ENCODE measurements around the gene ELN. TPM values are rescaled to one million over a fixed set of nuclear protein-coding genes. Genes with fewer than 3 reads are reported as not detected.

Gene ELN
- total RNA-seq, 1 experiment from 2014 or later: 0.26 TPM

DNA sequence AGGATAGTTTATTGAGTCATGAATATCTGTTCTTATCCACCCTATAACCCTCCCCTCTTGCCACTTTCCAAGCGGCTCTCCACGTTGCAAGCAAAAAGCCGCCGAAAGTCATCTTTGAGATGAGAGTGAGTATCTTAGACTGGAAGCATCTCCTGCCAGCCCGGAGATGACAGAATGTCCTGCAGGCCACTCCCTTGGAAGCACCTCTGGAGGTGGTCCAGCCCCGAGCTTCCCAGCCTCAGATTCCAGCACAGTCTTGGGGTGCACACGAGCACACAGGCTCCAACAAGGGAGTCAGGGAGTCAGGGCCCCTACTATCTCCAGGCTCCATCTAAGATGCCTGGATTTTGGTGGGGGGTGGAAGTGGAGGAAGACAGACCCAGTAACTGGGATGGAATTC lies 5.5 kb upstream of the ELN start:
- Histone ChIP-seq H3K4me1 (ENCODE audit: control insufficient read depth, insufficient read depth, low read length) (peaks cover 17% of the 10 kb centered on the region), H3K27me3 (ENCODE audit: control insufficient read depth, insufficient read depth, low read length) (no peaks in the 10 kb centered on the region), H3K4me3 (ENCODE audit: low read depth in 2 of 2, low read length in 2 of 2) (no peak overlapping the region), H3K27ac (ENCODE audit: low read length) (no peak overlapping the region), H3K9me3 (ENCODE audit: control insufficient read depth, insufficient read depth, low read depth, low read length) (no peaks in the 10 kb centered on the region), H3K36me3 (ENCODE audit: control insufficient read depth, insufficient read depth, low read length) (no peaks in the 10 kb centered on the region)
- no TSS peak for BruUV-seq (replicated peaks)
- in situ Hi-C loops (cut with HindIII; ENCODE audit: low pct_unique_long_range_greater_than_20kb, low sequenced_read_pairs) (no loop called here), intact Hi-C loops (cut with micrococcal nuclease; ENCODE audit: unreplicated experiment) (loop anchor here (10.0 kb wide), 1 partner anchor 128 kb away; no protein-coding TSS in a partner anchor)
- TF ChIP-seq SIN3A (IDR thresholded peaks at IDR 0.05; ENCODE audit: borderline replicate concordance, insufficient read depth, low read depth, low read length) (no peak), POLR2AphosphoS5 (IDR thresholded peaks at IDR 0.05; ENCODE audit: low read depth, low read length) (no peak), TCF7L2 (IDR thresholded peaks at IDR 0.05; ENCODE audit: low read depth, low read length) (no peak)
- TF ChIP-seq, protein P1, sequence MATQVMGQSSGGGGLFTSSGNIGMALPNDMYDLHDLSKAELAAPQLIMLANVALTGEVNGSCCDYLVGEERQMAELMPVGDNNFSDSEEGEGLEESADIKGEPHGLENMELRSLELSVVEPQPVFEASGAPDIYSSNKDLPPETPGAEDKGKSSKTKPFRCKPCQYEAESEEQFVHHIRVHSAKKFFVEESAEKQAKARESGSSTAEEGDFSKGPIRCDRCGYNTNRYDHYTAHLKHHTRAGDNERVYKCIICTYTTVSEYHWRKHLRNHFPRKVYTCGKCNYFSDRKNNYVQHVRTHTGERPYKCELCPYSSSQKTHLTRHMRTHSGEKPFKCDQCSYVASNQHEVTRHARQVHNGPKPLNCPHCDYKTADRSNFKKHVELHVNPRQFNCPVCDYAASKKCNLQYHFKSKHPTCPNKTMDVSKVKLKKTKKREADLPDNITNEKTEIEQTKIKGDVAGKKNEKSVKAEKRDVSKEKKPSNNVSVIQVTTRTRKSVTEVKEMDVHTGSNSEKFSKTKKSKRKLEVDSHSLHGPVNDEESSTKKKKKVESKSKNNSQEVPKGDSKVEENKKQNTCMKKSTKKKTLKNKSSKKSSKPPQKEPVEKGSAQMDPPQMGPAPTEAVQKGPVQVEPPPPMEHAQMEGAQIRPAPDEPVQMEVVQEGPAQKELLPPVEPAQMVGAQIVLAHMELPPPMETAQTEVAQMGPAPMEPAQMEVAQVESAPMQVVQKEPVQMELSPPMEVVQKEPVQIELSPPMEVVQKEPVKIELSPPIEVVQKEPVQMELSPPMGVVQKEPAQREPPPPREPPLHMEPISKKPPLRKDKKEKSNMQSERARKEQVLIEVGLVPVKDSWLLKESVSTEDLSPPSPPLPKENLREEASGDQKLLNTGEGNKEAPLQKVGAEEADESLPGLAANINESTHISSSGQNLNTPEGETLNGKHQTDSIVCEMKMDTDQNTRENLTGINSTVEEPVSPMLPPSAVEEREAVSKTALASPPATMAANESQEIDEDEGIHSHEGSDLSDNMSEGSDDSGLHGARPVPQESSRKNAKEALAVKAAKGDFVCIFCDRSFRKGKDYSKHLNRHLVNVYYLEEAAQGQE (IDR thresholded peaks at IDR 0.05; ENCODE audit: insufficient read depth in 1 of 2, low read depth in 2 of 2, low read length in 1 of 2): no peak
- no peak for DNase-seq (ENCODE audit: low read depth, low spot score)
- ChIA-PET CTCF (no interaction called here), POLR2A (interaction anchor here (0.5 to 0.6 kb wide), 3 partner anchors 54 to 190 kb away, joined by 5 to 9 read pairs (median 7); no protein-coding TSS in a partner anchor)
- no peak for ATAC-seq

DNA sequence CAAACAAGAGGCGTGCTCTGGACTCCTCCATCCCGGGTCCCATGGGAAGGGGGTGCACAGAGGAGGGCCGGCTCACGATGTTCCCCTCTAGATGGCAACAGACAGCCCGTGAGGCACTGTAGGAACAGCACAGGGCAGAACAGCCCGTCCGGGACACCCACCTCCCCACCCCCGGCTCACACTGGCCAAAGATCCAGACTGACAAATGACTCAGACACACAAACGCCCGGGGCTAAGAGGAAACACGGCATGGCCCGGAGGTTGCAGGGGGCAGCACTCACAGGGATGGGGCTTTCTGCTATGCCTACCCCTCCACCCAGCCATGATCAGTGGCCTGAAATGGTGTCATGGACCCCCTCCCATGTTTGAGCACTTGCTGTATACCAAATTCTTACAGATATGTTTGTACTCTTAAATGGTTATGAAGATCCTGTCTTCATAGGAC lies 4.9 kb upstream of the ELN start:
- H3K27ac ChIP-seq (ENCODE audit: low read length): no peak overlapping the region
- ATAC-seq (peak; percentile 43), DNase-seq (ENCODE audit: low read depth, low spot score) (no peak)
- peak overlapping the region in 1 of 2 experiments; percentile 30; a peak in 2 of 4 replicates for H3K4me3 ChIP-seq (ENCODE audit: low read depth in 2 of 2, low read length in 2 of 2)
- peaks cover 17% of the 10 kb centered on the region for H3K4me1 ChIP-seq (ENCODE audit: control insufficient read depth, insufficient read depth, low read length)
- TF ChIP-seq TCF7L2 (IDR thresholded peaks at IDR 0.05; ENCODE audit: low read depth, low read length): no peak
- no peak for TF ChIP-seq POLR2AphosphoS5 (IDR thresholded peaks at IDR 0.05; ENCODE audit: low read depth, low read length)
- TF ChIP-seq, protein P1 (IDR thresholded peaks at IDR 0.05; ENCODE audit: insufficient read depth in 1 of 2, low read depth in 2 of 2, low read length in 1 of 2): no peak
- no peak for TF ChIP-seq SIN3A (IDR thresholded peaks at IDR 0.05; ENCODE audit: borderline replicate concordance, insufficient read depth, low read depth, low read length)
- TF ChIP-seq, protein P2, sequence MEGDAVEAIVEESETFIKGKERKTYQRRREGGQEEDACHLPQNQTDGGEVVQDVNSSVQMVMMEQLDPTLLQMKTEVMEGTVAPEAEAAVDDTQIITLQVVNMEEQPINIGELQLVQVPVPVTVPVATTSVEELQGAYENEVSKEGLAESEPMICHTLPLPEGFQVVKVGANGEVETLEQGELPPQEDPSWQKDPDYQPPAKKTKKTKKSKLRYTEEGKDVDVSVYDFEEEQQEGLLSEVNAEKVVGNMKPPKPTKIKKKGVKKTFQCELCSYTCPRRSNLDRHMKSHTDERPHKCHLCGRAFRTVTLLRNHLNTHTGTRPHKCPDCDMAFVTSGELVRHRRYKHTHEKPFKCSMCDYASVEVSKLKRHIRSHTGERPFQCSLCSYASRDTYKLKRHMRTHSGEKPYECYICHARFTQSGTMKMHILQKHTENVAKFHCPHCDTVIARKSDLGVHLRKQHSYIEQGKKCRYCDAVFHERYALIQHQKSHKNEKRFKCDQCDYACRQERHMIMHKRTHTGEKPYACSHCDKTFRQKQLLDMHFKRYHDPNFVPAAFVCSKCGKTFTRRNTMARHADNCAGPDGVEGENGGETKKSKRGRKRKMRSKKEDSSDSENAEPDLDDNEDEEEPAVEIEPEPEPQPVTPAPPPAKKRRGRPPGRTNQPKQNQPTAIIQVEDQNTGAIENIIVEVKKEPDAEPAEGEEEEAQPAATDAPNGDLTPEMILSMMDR (IDR thresholded peaks at IDR 0.05): no peak
- BruUV-seq (replicated peaks): no TSS peak
- no peaks in the 10 kb centered on the region for H3K27me3 ChIP-seq (ENCODE audit: control insufficient read depth, insufficient read depth, low read length)
- ChIA-PET CTCF (no interaction called here), POLR2A (no interaction called here)
- no peaks in the 10 kb centered on the region for H3K36me3 ChIP-seq (ENCODE audit: control insufficient read depth, insufficient read depth, low read length)
- H3K9me3 ChIP-seq (ENCODE audit: control insufficient read depth, insufficient read depth, low read depth, low read length): no peaks in the 10 kb centered on the region
- in situ Hi-C loops (cut with HindIII; ENCODE audit: low pct_unique_long_range_greater_than_20kb, low sequenced_read_pairs) (no loop called here), intact Hi-C loops (cut with micrococcal nuclease; ENCODE audit: unreplicated experiment) (loop anchor here (10.0 kb wide), 1 partner anchor 128 kb away; no protein-coding TSS in a partner anchor)
